Neural progenitor cell (in vitro differentiated cells): ENCODE results near the gene ADAM23. TPM values are rescaled to one million over a fixed set of nuclear protein-coding genes. Genes with fewer than 3 reads are reported as not detected.

Source experiments
- DNase-seq: peaks from one replicate; pipeline ENCODE4 v3.0.0-alpha.2; 2016; ENCODE audit warnings: low spot score
- H2AFZ ChIP-seq: fragments of 200-600 bp; sonication (generic); replicated peaks from 2 replicates; pipeline ENCODE4 v1.6.1; 2016; ENCODE audit warnings: antibody characterized with exemption
- H3F3A ChIP-seq: fragments of 200-600 bp; sonication (generic); 2 replicates; pipeline ENCODE4 v1.6.1; 2016; ENCODE audit warnings: antibody characterized with exemption, low read depth
- H3K27ac ChIP-seq: fragments of 200-600 bp; sonication (generic); 2 replicates; pipeline ENCODE4 v1.5.1; 2016; ENCODE audit warnings: mild to moderate bottlenecking
- H3K27me3 ChIP-seq: fragments of 200-600 bp; sonication (generic); 2 replicates; pipeline ENCODE4 v1.6.1; 2016; ENCODE audit warnings: mild to moderate bottlenecking, moderate library complexity
- H3K36me3 ChIP-seq: fragments of 200-600 bp; sonication (generic); 2 replicates; pipeline ENCODE4 v1.5.1; 2016
- H3K4me1 ChIP-seq: fragments of 200-600 bp; sonication (generic); 2 replicates; pipeline ENCODE4 v1.6.1; 2016; ENCODE audit warnings: mixed run types
- H3K4me2 ChIP-seq: fragments of 200-600 bp; sonication (generic); 2 replicates; pipeline ENCODE4 v1.6.1; 2016
- H3K4me3 ChIP-seq: fragments of 200-600 bp; sonication (generic); 2 replicates; pipeline ENCODE4 v1.5.1; 2016
- H3K79me2 ChIP-seq: fragments of 200-600 bp; sonication (generic); 2 replicates; pipeline ENCODE4 v1.6.1; 2016; ENCODE audit warnings: low read depth
- H3K9ac ChIP-seq: fragments of 200-600 bp; sonication (generic); 2 replicates; pipeline ENCODE4 v1.6.1; 2016
- H3K9me3 ChIP-seq: fragments of 200-600 bp; sonication (generic); 2 replicates; pipeline ENCODE4 v1.5.1; 2016; ENCODE audit warnings: low read depth
- H4K20me1 ChIP-seq: fragments of 200-600 bp; sonication (generic); 2 replicates; pipeline ENCODE4 v1.6.1; 2016; ENCODE audit warnings: low read depth
- H3K27ac Mint-ChIP-seq: 3 replicates; pipeline ENCODE4 v1.8.0; 2021; ENCODE audit warnings: mixed read lengths
- H3K27me3 Mint-ChIP-seq: 2 replicates; pipeline ENCODE4 v1.8.0; 2022; ENCODE audit warnings: low read depth, mild to moderate bottlenecking, inconsistent platforms, moderate library complexity, mixed read lengths; ENCODE audit not compliant: insufficient read depth
- H3K36me3 Mint-ChIP-seq: 3 replicates; pipeline ENCODE4 v1.8.0; 2021; ENCODE audit warnings: mixed read lengths
- H3K4me1 Mint-ChIP-seq: 3 replicates; pipeline ENCODE4 v1.8.0; 2021; ENCODE audit warnings: mixed read lengths
- H3K4me3 Mint-ChIP-seq: 3 replicates; pipeline ENCODE4 v1.8.0; 2021; ENCODE audit warnings: mild to moderate bottlenecking, moderate library complexity, mixed read lengths
- H3K9me3 Mint-ChIP-seq: 3 replicates; pipeline ENCODE4 v1.8.0; 2020; ENCODE audit warnings: mixed read lengths
- EZH2 ChIP-seq: fragments of 200-600 bp; sonication (generic); IDR thresholded peaks from 2 replicates; pipeline ENCODE4 v1.6.1; 2017; ENCODE audit warnings: antibody characterized with exemption, mild to moderate bottlenecking, moderate library complexity
- EZH2phosphoT487 ChIP-seq: fragments of 200-600 bp; sonication (generic); IDR thresholded peaks from 2 replicates; pipeline ENCODE4 v1.6.1; 2017; ENCODE audit warnings: antibody characterized with exemption
- total RNA-seq: library from RNA; depleted of rRNA; stranded (reverse); fragments of >200 nt; gene quantifications from 2 replicates; pipeline ENCODE4 v1.2.3, GENCODE V29; 2015; ENCODE audit warnings: low replicate concordance
- TF ChIP-seq, protein P1 (sequence below): fragments of 200-600 bp; sonication (generic); IDR thresholded peaks from 2 replicates; pipeline ENCODE4 v1.5.1; 2017; ENCODE audit warnings: antibody characterized with exemption, mild to moderate bottlenecking

The ADAM23 gene
- total RNA-seq, 1 donor from 2014 or later = 17.2 TPM

DNA sequence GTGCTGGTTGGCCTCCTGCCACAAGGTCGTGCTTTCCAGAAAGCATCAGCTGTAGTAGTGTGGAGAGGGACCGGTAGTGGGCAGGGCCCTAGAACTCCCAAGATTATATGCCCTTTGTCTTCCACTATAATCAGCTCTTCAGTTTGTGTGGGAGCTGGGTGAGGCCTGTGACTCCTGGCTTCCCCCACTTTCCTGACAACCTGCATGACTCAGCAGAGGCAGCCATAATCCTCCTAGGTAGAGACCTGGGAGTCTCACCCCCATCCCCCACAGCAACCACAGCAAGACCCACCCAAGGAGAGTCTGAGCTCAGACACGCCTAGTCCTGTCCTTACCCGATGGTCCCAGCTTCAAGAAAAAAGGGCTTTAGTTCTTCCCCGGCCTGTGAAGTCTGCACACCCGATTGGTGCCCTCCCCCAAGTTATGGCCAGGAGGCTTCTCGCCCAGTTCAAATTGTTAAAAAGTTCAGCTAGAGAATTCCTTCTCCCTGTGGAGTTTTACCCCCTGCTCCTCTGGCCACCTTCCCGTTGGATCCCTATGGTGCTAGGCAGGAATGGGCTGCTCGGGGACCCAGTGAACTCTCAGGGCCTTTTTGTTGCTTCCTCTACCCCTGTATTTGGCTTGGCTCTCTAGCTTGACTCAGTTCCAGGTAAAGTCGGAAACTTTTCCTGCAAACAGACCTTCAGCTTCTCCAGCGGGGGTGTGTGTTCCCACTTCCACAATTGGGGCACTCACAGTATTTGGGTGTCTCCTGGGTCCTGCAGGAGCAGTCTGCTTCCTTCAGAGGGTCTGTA lies 141.2 kb downstream of the ADAM23 start:
- Mint-ChIP-seq H3K36me3 (no peaks in the 10 kb centered on the region), H3K4me1 (peaks cover 3% of the 10 kb centered on the region), H3K4me3 (no peak overlapping the region), H3K27me3 (no peaks in the 10 kb centered on the region), H3K9me3 (peaks cover 2% of the 10 kb centered on the region), H3K27ac (no peak overlapping the region)
- no peak overlapping the region for H2AFZ ChIP-seq
- no peaks in the 10 kb centered on the region for H3K79me2 ChIP-seq
- H3F3A ChIP-seq = no peaks in the 10 kb centered on the region
- H3K27ac ChIP-seq = no peak overlapping the region
- no peak for DNase-seq
- H4K20me1 ChIP-seq = no peaks in the 10 kb centered on the region
- H3K4me2 ChIP-seq = no peak overlapping the region
- H3K9ac ChIP-seq = no peak overlapping the region
- H3K36me3 ChIP-seq = no peaks in the 10 kb centered on the region
- TF ChIP-seq, protein P1, sequence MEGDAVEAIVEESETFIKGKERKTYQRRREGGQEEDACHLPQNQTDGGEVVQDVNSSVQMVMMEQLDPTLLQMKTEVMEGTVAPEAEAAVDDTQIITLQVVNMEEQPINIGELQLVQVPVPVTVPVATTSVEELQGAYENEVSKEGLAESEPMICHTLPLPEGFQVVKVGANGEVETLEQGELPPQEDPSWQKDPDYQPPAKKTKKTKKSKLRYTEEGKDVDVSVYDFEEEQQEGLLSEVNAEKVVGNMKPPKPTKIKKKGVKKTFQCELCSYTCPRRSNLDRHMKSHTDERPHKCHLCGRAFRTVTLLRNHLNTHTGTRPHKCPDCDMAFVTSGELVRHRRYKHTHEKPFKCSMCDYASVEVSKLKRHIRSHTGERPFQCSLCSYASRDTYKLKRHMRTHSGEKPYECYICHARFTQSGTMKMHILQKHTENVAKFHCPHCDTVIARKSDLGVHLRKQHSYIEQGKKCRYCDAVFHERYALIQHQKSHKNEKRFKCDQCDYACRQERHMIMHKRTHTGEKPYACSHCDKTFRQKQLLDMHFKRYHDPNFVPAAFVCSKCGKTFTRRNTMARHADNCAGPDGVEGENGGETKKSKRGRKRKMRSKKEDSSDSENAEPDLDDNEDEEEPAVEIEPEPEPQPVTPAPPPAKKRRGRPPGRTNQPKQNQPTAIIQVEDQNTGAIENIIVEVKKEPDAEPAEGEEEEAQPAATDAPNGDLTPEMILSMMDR = no peak
- TF ChIP-seq EZH2 = no peak
- H3K4me3 ChIP-seq = no peak overlapping the region
- peaks cover 6% of the 10 kb centered on the region for H3K4me1 ChIP-seq
- no peaks in the 10 kb centered on the region for H3K9me3 ChIP-seq
- no peaks in the 10 kb centered on the region for H3K27me3 ChIP-seq

DNA sequence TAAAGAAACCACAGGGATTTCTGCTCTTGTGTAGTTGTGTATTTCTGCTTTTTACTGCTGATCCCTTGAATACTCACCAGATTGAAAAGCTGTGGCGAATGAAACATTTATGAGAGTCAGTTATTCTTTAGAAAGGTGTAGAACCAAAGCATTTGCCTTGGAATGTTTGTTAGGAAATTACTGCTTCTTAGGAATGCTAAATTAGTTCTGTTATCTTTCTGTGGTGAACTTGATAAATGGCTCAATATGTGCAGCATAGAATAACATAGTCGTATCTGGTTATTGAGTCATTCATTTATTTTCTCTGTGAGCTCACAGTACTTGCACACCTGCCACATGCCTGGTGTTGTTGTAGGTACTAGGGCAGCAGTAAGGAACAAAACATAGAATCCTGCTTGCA lies 142.0 kb downstream of the ADAM23 start:
- Mint-ChIP-seq H3K4me1 (peaks cover 3% of the 10 kb centered on the region), H3K27ac (no peak overlapping the region), H3K36me3 (no peaks in the 10 kb centered on the region), H3K27me3 (no peaks in the 10 kb centered on the region), H3K9me3 (no peaks in the 10 kb centered on the region), H3K4me3 (no peak overlapping the region)
- Histone ChIP-seq H3K79me2 (no peaks in the 10 kb centered on the region), H3K4me3 (no peak overlapping the region), H3K27me3 (no peaks in the 10 kb centered on the region), H3K27ac (no peak overlapping the region), H3K4me1 (peaks cover 6% of the 10 kb centered on the region), H3F3A (no peaks in the 10 kb centered on the region), H3K9me3 (no peaks in the 10 kb centered on the region), H3K36me3 (no peaks in the 10 kb centered on the region), H3K4me2 (no peak overlapping the region), H4K20me1 (no peaks in the 10 kb centered on the region), H3K9ac (no peak overlapping the region), H2AFZ (no peak overlapping the region)
- no peak for DNase-seq
- TF ChIP-seq, protein P1 = no peak
- TF ChIP-seq EZH2 (no peak), EZH2phosphoT487 (no peak)

DNA sequence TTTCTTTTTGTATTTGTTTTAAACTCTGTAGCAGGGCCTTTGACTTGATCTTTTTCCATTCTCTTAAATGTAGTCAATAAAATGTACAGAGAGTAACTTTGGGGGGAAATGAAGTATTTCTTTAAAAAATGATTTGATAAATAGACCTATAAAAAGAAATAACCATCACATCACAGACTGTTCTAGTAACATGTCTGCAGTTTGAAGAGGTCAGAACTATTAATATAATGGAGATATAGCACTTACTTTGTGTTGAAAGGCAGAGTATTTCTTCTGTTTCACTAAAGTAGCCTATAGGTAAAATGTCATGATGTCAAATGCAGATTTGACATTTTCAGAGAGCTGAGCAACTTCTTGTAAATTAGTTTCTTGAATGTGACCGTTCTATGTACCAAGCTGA lies 143.3 kb downstream of the ADAM23 start:
- Histone ChIP-seq H3K4me1 (peaks cover 6% of the 10 kb centered on the region), H3K4me2 (no peak overlapping the region), H3K27ac (no peak overlapping the region), H3K9ac (no peak overlapping the region), H3K79me2 (no peaks in the 10 kb centered on the region), H3K4me3 (no peak overlapping the region), H3K27me3 (no peaks in the 10 kb centered on the region), H3F3A (no peaks in the 10 kb centered on the region), H3K9me3 (no peaks in the 10 kb centered on the region), H2AFZ (no peak overlapping the region), H4K20me1 (no peaks in the 10 kb centered on the region), H3K36me3 (no peaks in the 10 kb centered on the region)
- no peak overlapping the region for H3K4me3 Mint-ChIP-seq
- H3K9me3 Mint-ChIP-seq = no peaks in the 10 kb centered on the region
- H3K27ac Mint-ChIP-seq = no peak overlapping the region
- H3K27me3 Mint-ChIP-seq = no peaks in the 10 kb centered on the region
- peaks cover 3% of the 10 kb centered on the region for H3K4me1 Mint-ChIP-seq
- peaks cover 1% of the 10 kb centered on the region for H3K36me3 Mint-ChIP-seq
- DNase-seq = no peak
- TF ChIP-seq EZH2 = no peak
- TF ChIP-seq EZH2phosphoT487 = no peak
- TF ChIP-seq, protein P1 = no peak
